ENCODE data around the gene TNRC6B.
"Not testable (repeated sequence)": the region's sequence is repeated elsewhere in the genome, so short reads cannot be mapped to it uniquely, and the experiment has no call there.

TNRC6B gene

GRCh38 chr22:40294696-40295095 is 117.0 kb downstream of the TNRC6B start:
- DNase-seq: no peak

- DNase-seq: no peak
Measured at GRCh38 chr22:40300316-40300715, 122.6 kb downstream of the TNRC6B start.

GRCh38 chr22:40300884-40301672 is 123.4 kb downstream of the TNRC6B start:
- DNase-seq: no peak

GRCh38 chr22:40302149-40302548 is 124.4 kb downstream of the TNRC6B start:
- no peak for DNase-seq

GRCh38 chr22:40305625-40306024 is 127.9 kb downstream of the TNRC6B start:
- DNase-seq: no peak

- no peak for DNase-seq
Measured at GRCh38 chr22:40308999-40309573, 131.4 kb downstream of the TNRC6B start.

- no peak for DNase-seq
Measured at GRCh38 chr22:40309631-40310030, 131.9 kb downstream of the TNRC6B start.

- no peak for DNase-seq
Measured at GRCh38 chr22:40310081-40310767, 132.5 kb downstream of the TNRC6B start.

- no peak for DNase-seq
Measured at GRCh38 chr22:40310768-40311120, 133.0 kb downstream of the TNRC6B start.

- not testable (repeated sequence) for DNase-seq
Measured at GRCh38 chr22:40311646-40312045, 133.9 kb downstream of the TNRC6B start.

- no peak for DNase-seq
Measured at GRCh38 chr22:40312050-40312449, 134.3 kb downstream of the TNRC6B start.

- DNase-seq: no peak
Measured at GRCh38 chr22:40313007-40313406, 135.3 kb downstream of the TNRC6B start.

- no peak for DNase-seq
Measured at GRCh38 chr22:40314041-40314440, 136.3 kb downstream of the TNRC6B start.

GRCh38 chr22:40320687-40321086 is 143.0 kb downstream of the TNRC6B start:
- no peak for DNase-seq

- no peak for DNase-seq
Measured at GRCh38 chr22:40322021-40322420, 144.3 kb downstream of the TNRC6B start.

- no peak for DNase-seq
Measured at GRCh38 chr22:40322818-40323447, 145.2 kb downstream of the TNRC6B start.

- DNase-seq: peak; percentile 54
Measured at GRCh38 chr22:40323681-40324171, 146.0 kb downstream of the TNRC6B start.

- peak; percentile 71 for DNase-seq
Measured at GRCh38 chr22:40324468-40325305, 147.0 kb downstream of the TNRC6B start.

- DNase-seq: peak; percentile 78
Measured at GRCh38 chr22:40325315-40325714, 147.6 kb downstream of the TNRC6B start.

- DNase-seq: no peak
Measured at GRCh38 chr22:40326905-40327735, 149.4 kb downstream of the TNRC6B start.
